ENCODE data around the gene PDZD7.

Gene PDZD7

GRCh38 chr10:100998991-100999741 lies 31.8 kb downstream of the PDZD7 start (continued):
- TF ChIP-seq, protein P1, sequence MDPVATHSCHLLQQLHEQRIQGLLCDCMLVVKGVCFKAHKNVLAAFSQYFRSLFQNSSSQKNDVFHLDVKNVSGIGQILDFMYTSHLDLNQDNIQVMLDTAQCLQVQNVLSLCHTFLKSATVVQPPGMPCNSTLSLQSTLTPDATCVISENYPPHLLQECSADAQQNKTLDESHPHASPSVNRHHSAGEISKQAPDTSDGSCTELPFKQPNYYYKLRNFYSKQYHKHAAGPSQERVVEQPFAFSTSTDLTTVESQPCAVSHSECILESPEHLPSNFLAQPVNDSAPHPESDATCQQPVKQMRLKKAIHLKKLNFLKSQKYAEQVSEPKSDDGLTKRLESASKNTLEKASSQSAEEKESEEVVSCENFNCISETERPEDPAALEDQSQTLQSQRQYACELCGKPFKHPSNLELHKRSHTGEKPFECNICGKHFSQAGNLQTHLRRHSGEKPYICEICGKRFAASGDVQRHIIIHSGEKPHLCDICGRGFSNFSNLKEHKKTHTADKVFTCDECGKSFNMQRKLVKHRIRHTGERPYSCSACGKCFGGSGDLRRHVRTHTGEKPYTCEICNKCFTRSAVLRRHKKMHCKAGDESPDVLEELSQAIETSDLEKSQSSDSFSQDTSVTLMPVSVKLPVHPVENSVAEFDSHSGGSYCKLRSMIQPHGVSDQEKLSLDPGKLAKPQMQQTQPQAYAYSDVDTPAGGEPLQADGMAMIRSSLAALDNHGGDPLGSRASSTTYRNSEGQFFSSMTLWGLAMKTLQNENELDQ (tag by site-specific recombination; IDR thresholded peaks at IDR 0.05; ENCODE audit: low read depth) = no peak
- TF ChIP-seq, protein P2, sequence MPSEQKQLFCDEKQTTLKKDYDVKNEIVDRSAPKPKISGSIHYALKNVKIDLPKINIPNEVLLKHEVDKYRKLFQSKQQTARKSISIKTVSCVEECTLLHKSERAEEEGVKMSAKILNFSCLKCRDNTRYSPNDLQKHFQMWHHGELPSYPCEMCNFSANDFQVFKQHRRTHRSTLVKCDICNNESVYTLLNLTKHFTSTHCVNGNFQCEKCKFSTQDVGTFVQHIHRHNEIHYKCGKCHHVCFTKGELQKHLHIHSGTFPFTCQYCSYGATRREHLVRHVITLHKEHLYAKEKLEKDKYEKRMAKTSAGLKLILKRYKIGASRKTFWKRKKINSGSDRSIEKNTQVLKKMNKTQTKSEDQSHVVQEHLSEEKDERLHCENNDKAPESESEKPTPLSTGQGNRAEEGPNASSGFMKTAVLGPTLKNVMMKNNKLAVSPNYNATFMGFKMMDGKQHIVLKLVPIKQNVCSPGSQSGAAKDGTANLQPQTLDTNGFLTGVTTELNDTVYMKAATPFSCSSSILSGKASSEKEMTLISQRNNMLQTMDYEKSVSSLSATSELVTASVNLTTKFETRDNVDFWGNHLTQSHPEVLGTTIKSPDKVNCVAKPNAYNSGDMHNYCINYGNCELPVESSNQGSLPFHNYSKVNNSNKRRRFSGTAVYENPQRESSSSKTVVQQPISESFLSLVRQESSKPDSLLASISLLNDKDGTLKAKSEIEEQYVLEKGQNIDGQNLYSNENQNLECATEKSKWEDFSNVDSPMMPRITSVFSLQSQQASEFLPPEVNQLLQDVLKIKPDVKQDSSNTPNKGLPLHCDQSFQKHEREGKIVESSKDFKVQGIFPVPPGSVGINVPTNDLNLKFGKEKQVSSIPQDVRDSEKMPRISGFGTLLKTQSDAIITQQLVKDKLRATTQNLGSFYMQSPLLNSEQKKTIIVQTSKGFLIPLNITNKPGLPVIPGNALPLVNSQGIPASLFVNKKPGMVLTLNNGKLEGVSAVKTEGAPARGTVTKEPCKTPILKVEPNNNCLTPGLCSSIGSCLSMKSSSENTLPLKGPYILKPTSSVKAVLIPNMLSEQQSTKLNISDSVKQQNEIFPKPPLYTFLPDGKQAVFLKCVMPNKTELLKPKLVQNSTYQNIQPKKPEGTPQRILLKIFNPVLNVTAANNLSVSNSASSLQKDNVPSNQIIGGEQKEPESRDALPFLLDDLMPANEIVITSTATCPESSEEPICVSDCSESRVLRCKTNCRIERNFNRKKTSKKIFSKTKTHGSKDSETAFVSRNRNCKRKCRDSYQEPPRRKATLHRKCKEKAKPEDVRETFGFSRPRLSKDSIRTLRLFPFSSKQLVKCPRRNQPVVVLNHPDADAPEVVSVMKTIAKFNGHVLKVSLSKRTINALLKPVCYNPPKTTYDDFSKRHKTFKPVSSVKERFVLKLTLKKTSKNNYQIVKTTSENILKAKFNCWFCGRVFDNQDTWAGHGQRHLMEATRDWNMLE (tag by site-specific recombination; conservative IDR thresholded peaks at IDR 0.05; ENCODE audit: low read depth) = no peak
- TF ChIP-seq ZNF366 (tag by site-specific recombination; conservative IDR thresholded peaks at IDR 0.05) (no peak), ZNF148 (tag by site-specific recombination; IDR thresholded peaks at IDR 0.05; ENCODE audit: borderline replicate concordance) (no peak), ZSCAN30 (tag by site-specific recombination; IDR thresholded peaks at IDR 0.05) (no peak; the same call in none of the 2 replicates), ZNF184 (tag by site-specific recombination; IDR thresholded peaks at IDR 0.05) (0 out of 2 replicates have a peak, but pooled peaks have one; percentile 27), ZNF548 (tag by site-specific recombination; IDR thresholded peaks at IDR 0.05) (no peak), ZNF292 (tag by site-specific recombination; IDR thresholded peaks at IDR 0.05; ENCODE audit: borderline replicate concordance, low read depth) (no peak), ZNF677 (tag by site-specific recombination; IDR thresholded peaks at IDR 0.05) (no peak), AEBP2 (tag by site-specific recombination; IDR thresholded peaks at IDR 0.05; ENCODE audit: borderline replicate concordance) (no peak), ZBTB7A (tag by site-specific recombination; IDR thresholded peaks at IDR 0.05; ENCODE audit: low read depth) (no peak; the same call in none of the 2 replicates), ZNF223 (tag by site-specific recombination; IDR thresholded peaks at IDR 0.05) (peak; percentile 57; the same call in 1 of the 2 replicates), GLI4 (tag by site-specific recombination; IDR thresholded peaks at IDR 0.05) (no peak), ZNF169 (tag by site-specific recombination; IDR thresholded peaks at IDR 0.05) (no peak), ZNF433 (tag by site-specific recombination; IDR thresholded peaks at IDR 0.05; ENCODE audit: low read depth) (no peak), ZNF391 (tag by site-specific recombination; IDR thresholded peaks at IDR 0.05; ENCODE audit: borderline replicate concordance, low read depth) (no peak), ZBTB21 (tag by site-specific recombination; IDR thresholded peaks at IDR 0.05) (no peak), ZNF23 (tag by site-specific recombination; IDR thresholded peaks at IDR 0.05; ENCODE audit: borderline replicate concordance) (no peak), ZSCAN18 (tag by site-specific recombination; IDR thresholded peaks at IDR 0.05) (peak; percentile 42; the same call in 1 of the 2 replicates), ZNF394 (tag by site-specific recombination; IDR thresholded peaks at IDR 0.05; ENCODE audit: borderline replicate concordance) (peak; percentile 46; the same call in 1 of the 2 replicates), ZNF580 (tag by site-specific recombination; IDR thresholded peaks at IDR 0.05) (peak; percentile 64; the same call in 1 of the 2 replicates), HOXA7 (CRISPR knock-in tag; IDR thresholded peaks at IDR 0.05; ENCODE audit: borderline replicate concordance) (no peak)
